GM04503 (cell line): ENCODE results near the gene VARS2.

Experiments used
- DNase-seq: peaks from one replicate; pipeline ENCODE4 v3.0.0-alpha.2; 2012; ENCODE audit warnings: low read depth

The VARS2 gene

GRCh38 chr6:30884521-30885480 is 29.2 kb upstream of the VARS2 start:
- no peak for DNase-seq

GRCh38 chr6:30885481-30885998 is 28.5 kb upstream of the VARS2 start:
- no peak for DNase-seq

DNA sequence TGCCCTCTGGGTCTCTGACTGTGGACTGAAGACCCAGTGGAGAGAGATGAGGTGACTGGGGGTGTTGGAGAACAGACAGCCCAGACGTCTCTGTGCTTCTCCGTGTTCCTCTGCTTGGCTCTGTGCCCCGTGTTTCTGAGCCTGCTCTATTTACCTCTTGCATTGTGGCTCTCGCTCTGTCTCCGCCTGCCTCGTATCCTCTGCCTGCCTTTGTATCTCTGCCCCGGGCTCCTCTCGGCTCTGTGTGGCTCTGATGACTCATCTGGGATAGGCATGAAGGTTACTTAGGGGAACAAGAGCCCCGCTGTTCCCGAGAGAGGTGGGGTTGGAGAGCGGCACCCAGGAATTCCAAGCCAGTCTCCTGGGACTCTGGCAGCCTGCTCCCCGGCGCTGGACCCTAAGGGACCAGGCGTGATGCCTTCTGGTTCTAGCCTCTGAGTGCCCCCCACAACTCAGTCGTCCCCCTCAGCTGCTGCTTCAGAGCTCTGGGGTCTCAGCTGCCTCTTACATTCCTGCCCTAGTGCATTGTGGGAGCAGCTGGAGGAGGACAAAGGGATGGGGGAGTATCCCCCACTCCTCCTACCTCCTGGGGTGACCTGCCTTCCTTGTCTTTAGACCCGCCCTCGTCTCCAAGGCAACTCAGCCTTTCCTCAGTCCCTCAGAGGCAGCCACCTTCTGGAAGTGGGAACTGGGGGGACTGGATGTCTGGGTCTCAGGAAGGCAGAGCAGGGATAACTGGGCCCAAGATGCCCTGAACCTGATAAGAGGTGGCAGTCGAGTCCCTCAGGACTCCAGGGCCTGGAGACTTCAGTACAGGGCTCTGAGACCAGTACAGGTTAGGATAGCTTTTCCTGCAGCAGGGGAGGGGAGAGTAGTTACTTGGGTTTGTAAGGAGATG is 27.8 kb upstream of the VARS2 start:
- no peak for DNase-seq

GRCh38 chr6:30886897-30887255 is 27.2 kb upstream of the VARS2 start:
- no peak for DNase-seq

GRCh38 chr6:30887901-30888815 is 25.9 kb upstream of the VARS2 start:
- no peak for DNase-seq

- no peak for DNase-seq
Observed at GRCh38 chr6:30888816-30889495, 25.1 kb upstream of the VARS2 start.

GRCh38 chr6:30889496-30889885 is 24.5 kb upstream of the VARS2 start:
- no peak for DNase-seq

- no peak for DNase-seq
Observed at GRCh38 chr6:30889921-30890645, 24.0 kb upstream of the VARS2 start.

DNA sequence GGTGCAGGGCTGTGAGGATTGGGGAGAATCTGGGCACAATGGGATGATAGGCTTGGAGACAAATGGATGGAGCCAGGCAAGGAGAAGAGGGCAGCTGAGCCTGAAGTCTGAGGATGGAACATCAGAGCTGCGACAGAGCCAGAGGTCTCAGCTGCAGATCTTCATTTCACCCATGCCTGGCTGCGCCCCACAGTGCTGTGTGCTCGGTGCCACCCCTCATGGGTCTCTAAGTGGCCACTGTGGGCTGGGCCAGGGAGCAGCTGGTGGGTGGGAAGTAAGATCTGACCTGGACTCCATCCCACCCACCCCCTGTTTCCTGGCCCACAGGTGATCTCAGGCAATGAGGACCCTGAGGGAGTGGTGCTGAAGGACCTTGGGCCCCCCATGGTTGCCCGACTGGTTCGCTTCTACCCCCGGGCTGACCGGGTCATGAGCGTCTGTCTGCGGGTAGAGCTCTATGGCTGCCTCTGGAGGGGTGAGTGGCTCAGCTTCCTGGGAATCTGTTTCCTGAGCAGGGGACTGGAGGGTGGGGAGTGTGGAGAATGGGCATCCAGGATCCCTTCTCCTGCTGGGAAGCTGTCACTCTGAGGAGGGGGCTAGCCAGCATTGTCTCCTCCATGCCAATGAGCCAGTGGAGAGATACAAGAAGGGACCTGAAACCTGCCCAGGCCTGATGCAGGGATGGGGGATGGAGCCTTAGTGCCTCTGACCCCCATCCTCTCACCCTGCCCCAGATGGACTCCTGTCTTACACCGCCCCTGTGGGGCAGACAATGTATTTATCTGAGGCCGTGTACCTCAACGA is 23.2 kb upstream of the VARS2 start:
- DNase-seq = no peak

DNA sequence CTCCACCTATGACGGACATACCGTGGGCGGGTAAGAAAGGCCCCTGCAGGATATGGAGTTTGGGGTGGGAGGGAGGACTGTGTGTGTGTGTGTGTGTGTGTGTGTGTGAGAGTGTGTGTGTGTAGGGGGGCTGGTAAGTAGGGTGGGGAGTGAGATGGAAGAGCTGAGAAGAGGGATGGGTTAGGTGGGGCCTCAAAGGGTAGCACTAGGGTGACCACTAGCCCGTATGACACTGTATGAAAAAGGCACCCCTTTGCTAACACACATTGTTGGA is 22.7 kb upstream of the VARS2 start:
- no peak for DNase-seq

DNA sequence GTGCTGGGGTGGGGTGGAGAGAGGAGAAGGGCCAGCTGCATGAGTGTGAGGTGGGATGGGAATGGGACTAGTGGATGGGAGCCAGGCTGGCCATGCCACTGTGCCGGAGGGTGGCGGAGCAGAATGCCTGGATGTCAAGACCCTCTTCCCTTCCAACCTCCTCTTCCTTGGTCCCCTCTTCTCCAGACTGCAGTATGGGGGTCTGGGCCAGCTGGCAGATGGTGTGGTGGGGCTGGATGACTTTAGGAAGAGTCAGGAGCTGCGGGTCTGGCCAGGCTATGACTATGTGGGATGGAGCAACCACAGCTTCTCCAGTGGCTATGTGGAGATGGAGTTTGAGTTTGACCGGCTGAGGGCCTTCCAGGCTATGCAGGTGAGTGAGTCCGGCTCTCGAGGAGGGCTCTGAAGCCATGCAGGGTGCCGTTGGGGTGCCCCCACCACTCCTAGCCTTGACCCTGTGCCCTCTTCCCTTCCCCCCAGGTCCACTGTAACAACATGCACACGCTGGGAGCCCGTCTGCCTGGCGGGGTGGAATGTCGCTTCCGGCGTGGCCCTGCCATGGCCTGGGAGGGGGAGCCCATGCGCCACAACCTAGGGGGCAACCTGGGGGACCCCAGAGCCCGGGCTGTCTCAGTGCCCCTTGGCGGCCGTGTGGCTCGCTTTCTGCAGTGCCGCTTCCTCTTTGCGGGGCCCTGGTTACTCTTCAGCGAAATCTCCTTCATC is 22.1 kb upstream of the VARS2 start:
- no peak for DNase-seq

DNA sequence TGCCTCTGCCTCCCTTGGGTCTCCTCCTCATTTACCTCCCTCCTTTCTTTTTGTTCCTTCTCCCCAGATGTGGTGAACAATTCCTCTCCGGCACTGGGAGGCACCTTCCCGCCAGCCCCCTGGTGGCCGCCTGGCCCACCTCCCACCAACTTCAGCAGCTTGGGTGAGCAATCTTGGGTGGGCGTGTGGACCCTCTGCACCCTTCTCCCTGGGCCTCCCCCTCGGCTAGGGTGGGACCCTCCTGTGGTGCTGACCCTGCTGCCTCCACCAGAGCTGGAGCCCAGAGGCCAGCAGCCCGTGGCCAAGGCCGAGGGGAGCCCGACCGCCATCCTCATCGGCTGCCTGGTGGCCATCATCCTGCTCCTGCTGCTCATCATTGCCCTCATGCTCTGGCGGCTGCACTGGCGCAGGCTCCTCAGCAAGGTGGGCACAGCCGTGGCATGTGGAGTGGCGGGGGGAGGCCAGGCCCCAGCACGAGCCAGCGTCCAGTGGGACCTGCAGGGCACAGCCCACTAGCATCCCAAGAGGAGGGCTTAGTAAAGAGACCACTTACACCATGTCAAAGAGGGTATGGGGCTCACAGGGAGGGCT is 20.9 kb upstream of the VARS2 start:
- no peak for DNase-seq

DNA sequence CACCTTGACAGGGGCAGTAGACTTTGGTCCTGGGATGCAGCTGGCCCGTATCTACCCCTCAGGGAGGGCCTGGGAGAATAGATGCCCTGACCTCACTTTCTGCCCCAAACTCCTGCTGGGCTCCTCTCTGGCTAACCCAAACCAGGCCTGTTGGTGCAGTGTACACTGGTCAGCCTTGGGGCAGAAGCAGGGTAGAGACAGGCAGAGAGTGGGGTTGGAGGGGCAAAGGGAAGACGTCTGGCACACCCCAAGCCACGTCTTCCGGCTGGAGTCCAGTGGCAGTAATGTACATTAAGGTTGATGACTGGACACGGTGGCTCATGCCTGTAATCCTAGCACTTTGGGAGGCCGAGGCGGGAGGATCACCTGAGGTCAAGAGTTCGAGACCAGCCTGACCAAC is 20.4 kb upstream of the VARS2 start:
- no peak for DNase-seq

DNA sequence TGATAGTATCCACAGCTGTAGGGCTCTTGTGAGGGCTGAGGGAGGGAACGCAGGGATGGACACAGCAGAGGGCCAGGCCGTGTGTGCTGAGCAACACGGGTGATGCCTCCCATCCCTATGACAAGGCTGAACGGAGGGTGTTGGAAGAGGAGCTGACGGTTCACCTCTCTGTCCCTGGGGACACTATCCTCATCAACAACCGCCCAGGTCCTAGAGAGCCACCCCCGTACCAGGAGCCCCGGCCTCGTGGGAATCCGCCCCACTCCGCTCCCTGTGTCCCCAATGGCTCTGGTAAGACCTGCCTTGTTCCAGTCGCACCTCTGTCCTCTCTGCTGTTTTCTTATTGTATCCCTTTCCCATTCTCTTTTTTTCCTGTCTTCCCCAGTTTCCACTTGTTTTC is 19.7 kb upstream of the VARS2 start:
- DNase-seq = no peak

DNA sequence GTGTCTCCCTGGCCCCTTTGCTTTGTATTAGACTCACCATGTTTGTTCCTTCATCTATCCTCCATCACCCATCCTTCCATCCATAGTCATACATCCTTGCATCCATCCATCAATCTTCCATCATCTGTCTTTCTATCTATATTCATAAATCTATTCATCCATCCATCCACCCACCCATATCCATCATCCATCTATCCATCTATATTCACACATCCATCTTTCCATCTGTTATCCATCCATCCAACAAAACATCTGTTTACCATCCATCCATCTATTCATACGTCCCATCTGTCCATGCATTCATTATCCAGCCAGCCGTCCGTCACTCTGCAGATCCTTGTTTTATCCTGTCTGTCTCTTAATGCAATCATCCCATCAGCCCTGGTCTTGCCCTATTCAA is 19.1 kb upstream of the VARS2 start:
- no peak for DNase-seq

DNA sequence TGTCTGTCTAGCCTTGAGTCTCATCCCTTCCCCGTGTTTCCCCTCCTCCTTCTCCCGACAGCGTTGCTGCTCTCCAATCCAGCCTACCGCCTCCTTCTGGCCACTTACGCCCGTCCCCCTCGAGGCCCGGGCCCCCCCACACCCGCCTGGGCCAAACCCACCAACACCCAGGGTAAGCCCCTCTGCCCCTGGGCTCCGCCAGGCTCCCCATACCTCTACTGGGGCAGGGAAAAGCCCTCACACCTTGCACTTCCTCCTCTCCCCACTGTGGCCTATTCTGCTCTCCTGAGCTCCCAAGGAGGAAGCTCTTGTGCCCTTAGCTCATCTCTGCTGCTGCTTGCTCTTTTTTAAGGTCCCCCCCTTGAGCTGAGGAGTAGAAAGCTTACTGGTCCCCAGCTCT is 18.7 kb upstream of the VARS2 start:
- no peak for DNase-seq

GRCh38 chr6:30896541-30896940 is 17.5 kb upstream of the VARS2 start:
- no peak for DNase-seq

GRCh38 chr6:30897882-30898281 is 16.2 kb upstream of the VARS2 start:
- DNase-seq = no peak
